ENCODE data around the gene OAF. TPM values are rescaled to one million over a fixed set of nuclear protein-coding genes. Genes with fewer than 3 reads are reported as not detected.

The OAF gene
- total RNA-seq, 2 donors from 2014 or later: 1.7 to 3.6 TPM

DNA sequence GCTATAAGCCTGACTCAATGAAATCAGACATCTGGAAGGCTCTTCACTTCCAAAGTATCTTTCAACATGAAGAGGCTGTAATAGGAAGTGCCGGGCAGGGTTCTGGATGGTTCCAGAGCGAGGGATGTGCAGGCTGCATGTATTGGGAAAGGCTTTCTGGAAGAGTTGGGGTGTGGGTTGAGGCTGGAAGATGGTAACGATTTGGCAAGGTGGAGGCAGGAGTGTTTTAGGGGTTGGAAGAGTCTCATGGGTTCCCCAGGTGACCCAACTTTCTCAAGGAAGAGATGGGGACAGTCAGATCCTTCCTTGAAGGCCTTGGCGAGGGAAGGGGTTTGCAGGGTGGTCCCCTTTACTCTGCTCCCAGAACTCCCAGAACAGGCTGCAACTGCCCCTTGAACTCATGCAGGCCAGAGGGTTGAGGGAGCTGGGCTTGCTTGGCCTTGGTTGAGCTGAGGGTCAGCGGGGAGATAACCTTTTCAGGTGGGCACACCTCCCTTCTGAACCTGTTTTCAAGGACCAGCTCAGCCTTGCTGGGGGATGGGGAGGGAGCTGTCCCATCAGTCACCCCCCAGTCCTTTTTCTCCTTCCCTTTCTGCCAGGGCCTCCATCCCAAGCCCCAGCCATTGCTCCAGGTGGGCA is 19.7 kb downstream of the OAF start:
- Histone ChIP-seq H3K9ac (ENCODE audit: extremely low read depth, low read length, poor library complexity, severe bottlenecking) (no peak overlapping the region), H3K27me3 (ENCODE audit: control insufficient read depth, insufficient read depth, low read length, poor library complexity, severe bottlenecking) (peaks cover 5% of the 10 kb centered on the region), H3K9me3 (ENCODE audit: control insufficient read depth, low read length) (no peaks in the 10 kb centered on the region), H3K36me3 (ENCODE audit: control insufficient read depth, insufficient read depth, low read length) (no peaks in the 10 kb centered on the region), H3K4me1 (ENCODE audit: control insufficient read depth, insufficient read depth, low read length) (no peaks in the 10 kb centered on the region), H3K27ac (ENCODE audit: low read depth, low read length) (no peak overlapping the region), H3K4me3 (ENCODE audit: low read length) (no peak overlapping the region)
- H3K27ac Mint-ChIP-seq: no peak overlapping the region
- DNase-seq: no peak
- no peaks in the 10 kb centered on the region for H3K36me3 Mint-ChIP-seq (ENCODE audit: low read depth)
- H3K4me1 Mint-ChIP-seq: peaks cover 3% of the 10 kb centered on the region
- peaks cover 27% of the 10 kb centered on the region for H3K27me3 Mint-ChIP-seq (ENCODE audit: insufficient read depth)
- no peak overlapping the region for H3K4me3 Mint-ChIP-seq
- no peaks in the 10 kb centered on the region for H3K9me3 Mint-ChIP-seq
- 73% methylated on average over 5 of the region's 5 CpGs; no CpG with 5 or more reads in 1 of the 2 experiments for WGBS, 2 experiments (ENCODE audit: insufficient coverage in 1 of 2, insufficient read length in 1 of 2)
- TF ChIP-seq CTCF (conservative IDR thresholded peaks at IDR 0.05): no peak

DNA sequence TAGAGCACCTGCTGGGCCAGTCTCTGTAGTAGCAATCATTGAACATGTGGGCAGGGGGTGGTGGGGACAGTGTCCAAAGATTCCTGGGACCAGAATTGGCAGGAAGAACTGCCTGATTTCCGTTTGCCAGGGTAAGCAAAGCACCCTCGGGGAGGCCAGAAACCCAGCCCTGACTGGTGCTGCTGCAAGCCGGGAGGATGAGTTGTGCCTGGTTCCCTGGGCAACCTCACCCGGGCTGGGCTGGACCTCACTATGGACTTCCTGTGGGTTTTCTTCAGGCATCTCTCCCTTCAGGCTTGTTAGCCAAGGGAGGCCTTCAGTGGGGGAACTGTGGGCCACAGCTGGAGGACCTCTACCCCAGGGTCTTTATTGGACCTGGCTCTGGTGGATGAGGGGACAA is 21.1 kb downstream of the OAF start:
- H3K36me3 ChIP-seq (ENCODE audit: control insufficient read depth, insufficient read depth, low read length): no peaks in the 10 kb centered on the region
- Mint-ChIP-seq H3K9me3 (no peaks in the 10 kb centered on the region), H3K27me3 (ENCODE audit: insufficient read depth) (peaks cover 23% of the 10 kb centered on the region), H3K36me3 (ENCODE audit: low read depth) (no peaks in the 10 kb centered on the region), H3K27ac (no peak overlapping the region), H3K4me3 (no peak overlapping the region), H3K4me1 (peaks cover 3% of the 10 kb centered on the region)
- no peak overlapping the region for H3K4me3 ChIP-seq (ENCODE audit: low read length)
- WGBS, 2 experiments (ENCODE audit: insufficient coverage in 1 of 2, insufficient read length in 1 of 2): 85% methylated on average over 4 of the region's 4 CpGs
- H3K9me3 ChIP-seq (ENCODE audit: control insufficient read depth, low read length): no peaks in the 10 kb centered on the region
- no peak overlapping the region for H3K27ac ChIP-seq (ENCODE audit: low read depth, low read length)
- DNase-seq: no peak
- H3K9ac ChIP-seq (ENCODE audit: extremely low read depth, low read length, poor library complexity, severe bottlenecking): no peak overlapping the region
- H3K4me1 ChIP-seq (ENCODE audit: control insufficient read depth, insufficient read depth, low read length): no peaks in the 10 kb centered on the region
- H3K27me3 ChIP-seq (ENCODE audit: control insufficient read depth, insufficient read depth, low read length, poor library complexity, severe bottlenecking): peaks cover 5% of the 10 kb centered on the region
- no peak for TF ChIP-seq CTCF (conservative IDR thresholded peaks at IDR 0.05)

DNA sequence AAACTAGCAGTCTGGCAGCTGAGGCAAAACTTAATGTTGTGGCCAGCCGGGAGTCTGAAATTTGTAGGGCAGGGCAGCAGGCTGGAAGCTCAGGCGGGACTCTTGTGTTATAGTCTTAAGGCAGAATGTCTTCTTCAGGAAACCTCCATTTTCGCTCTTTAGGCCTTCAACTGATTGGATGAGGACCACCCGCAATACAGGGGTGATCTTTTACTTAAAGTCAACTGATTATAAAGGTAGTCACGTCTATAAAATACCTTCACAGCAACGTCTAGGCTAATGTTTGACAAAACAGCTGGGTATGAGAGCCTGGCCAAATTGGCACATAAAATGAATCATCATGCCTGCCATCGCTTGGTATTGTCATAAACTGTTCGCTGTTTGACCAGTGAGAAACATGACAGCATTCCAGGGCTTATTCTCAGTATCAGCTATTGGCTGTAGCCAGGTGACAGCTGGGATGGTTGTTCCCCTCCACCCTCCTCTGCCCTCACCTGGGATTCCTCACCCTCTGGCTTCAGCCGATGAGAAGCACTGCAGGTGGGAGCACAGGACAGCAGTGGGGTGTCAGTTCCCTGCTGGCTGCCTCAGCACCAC is 22.5 kb downstream of the OAF start:
- Mint-ChIP-seq H3K4me3 (no peak overlapping the region), H3K36me3 (ENCODE audit: low read depth) (no peaks in the 10 kb centered on the region), H3K27ac (no peak overlapping the region), H3K4me1 (peaks cover 3% of the 10 kb centered on the region), H3K27me3 (ENCODE audit: insufficient read depth) (peaks cover 30% of the 10 kb centered on the region), H3K9me3 (no peaks in the 10 kb centered on the region)
- H3K9ac ChIP-seq (ENCODE audit: extremely low read depth, low read length, poor library complexity, severe bottlenecking): no peak overlapping the region
- H3K27ac ChIP-seq (ENCODE audit: low read depth, low read length): no peak overlapping the region
- 88 to 95% methylated on average over 8 to 9 of the region's 9 CpGs for WGBS, 2 experiments (ENCODE audit: insufficient coverage in 1 of 2, insufficient read length in 1 of 2)
- no peaks in the 10 kb centered on the region for H3K4me1 ChIP-seq (ENCODE audit: control insufficient read depth, insufficient read depth, low read length)
- H3K4me3 ChIP-seq (ENCODE audit: low read length): no peak overlapping the region
- H3K36me3 ChIP-seq (ENCODE audit: control insufficient read depth, insufficient read depth, low read length): no peaks in the 10 kb centered on the region
- peaks cover 8% of the 10 kb centered on the region for H3K27me3 ChIP-seq (ENCODE audit: control insufficient read depth, insufficient read depth, low read length, poor library complexity, severe bottlenecking)
- no peaks in the 10 kb centered on the region for H3K9me3 ChIP-seq (ENCODE audit: control insufficient read depth, low read length)
- DNase-seq: no peak
- no peak for TF ChIP-seq CTCF (conservative IDR thresholded peaks at IDR 0.05)
